ENCODE results near the gene TAOK1. TPM values are rescaled to one million over a fixed set of nuclear protein-coding genes. Genes with fewer than 3 reads are reported as not detected.
A peak's percentile ranks its signal among the peaks of the same experiment; 100 is the strongest.

TAOK1 gene
- polyA plus RNA-seq, 12 donors: 31.2 to 40.7 (median 35.1) TPM; not detected in 1

DNA sequence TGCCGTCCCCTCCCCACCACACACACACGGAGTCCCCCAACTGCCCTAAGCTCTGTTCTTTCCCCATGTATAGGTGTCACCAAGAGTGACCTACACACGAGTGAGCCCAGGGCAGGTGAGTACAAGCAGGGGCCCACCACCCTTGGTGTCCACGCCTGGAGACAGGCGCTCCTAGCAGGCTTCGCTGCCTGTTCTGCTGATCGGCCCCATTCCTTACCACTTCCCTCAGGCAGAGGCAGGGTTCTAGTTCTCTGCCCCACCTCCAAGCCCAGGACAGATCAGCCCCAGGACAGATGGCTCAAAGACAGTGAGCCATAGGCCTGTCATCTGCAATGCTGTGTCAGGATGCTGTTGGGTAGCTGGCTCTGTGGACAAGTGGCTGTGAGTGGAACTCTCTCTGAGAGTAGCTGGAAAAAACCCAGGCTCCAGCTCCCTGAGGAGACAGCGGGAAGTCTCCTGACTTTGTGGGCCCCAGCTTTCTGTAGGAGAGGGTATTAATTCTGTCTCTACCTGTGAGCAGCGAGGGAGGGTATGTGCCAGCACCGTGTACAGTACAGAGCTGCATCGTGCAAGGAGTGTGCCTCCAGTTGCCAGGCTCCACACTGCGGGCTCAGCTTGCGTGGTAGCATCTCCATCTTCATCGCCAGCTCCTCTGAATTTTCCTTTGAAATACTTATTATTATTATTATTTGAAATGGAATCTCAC is 179.2 kb downstream of the TAOK1 start:
- DNase-seq: no peak

DNA sequence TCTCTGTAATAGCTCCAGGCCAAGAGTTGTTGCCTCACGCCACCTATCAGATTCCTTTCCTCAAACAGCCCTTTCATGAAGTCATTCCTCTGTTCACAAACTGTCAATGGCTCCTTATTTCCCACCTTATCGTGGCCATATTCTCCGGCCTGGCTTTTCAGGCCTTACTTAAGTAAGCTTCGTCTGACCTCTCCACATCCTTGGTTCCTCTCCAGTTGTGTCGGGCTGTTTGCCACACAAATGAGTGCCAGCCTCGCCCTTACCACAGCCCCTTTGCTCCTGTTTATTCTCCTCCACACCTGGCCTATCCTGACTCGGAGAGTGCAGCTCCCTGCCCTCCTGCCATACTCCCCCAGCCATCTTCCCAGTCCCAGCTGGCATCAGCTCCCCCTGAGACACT is 180.4 kb downstream of the TAOK1 start:
- no peak for DNase-seq

DNA sequence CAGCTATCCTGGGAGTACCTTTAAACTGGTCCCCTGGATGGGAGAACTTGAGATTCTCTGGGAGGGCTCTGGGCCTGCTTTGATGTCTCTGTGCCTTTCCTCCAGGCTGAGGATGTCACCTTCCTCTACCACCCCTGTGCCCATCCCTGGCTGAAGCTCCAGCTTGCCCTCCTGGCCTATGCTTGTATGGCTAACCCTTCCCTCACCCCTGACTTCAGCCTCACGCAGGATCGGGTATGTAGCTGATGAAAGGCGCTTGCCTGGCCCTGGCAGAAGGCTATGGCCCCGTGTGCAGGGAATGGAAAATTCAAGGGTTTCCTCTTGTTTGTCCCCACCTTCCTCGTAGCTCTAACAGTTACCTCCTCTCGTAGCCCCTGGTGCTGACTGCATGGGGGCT is 181.3 kb downstream of the TAOK1 start:
- DNase-seq: no peak

DNA sequence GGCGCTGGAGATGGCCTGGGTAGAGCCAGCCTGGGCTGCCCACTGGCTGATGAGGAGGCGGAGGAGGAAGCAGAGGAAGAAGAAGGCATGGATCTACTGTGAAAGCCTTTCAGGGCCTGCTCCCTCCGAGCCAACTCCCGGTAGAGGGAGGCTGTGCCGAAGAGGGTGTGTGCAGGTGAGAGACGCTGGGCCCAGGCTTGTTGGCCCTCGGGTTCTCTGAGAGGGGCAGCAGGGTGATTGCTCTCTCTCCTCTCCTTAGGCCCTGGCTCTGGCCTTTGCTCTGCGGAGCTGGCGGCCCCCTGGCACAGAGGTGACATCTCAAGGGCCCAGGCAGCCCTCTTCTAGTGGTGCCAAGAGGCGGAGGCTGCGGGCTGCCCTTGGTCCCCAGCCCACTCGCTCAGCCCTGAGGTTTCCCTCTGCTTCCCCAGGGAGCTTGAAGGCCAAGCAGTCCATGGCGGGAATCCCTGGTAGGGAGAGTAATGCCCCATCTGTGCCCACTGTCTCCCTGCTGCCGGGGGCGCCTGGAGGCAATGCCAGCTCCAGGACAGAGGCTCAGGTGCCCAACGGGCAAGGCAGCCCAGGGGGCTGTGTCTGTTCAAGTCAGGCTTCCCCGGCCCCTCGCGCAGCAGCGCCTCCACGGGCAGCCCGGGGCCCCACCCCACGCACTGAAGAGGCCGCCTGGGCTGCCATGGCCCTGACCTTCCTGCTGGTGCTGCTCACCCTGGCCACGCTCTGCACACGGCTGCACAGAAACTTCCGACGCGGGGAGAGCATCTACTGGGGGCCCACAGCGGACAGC is 181.9 kb downstream of the TAOK1 start:
- DNase-seq: no peak

DNA sequence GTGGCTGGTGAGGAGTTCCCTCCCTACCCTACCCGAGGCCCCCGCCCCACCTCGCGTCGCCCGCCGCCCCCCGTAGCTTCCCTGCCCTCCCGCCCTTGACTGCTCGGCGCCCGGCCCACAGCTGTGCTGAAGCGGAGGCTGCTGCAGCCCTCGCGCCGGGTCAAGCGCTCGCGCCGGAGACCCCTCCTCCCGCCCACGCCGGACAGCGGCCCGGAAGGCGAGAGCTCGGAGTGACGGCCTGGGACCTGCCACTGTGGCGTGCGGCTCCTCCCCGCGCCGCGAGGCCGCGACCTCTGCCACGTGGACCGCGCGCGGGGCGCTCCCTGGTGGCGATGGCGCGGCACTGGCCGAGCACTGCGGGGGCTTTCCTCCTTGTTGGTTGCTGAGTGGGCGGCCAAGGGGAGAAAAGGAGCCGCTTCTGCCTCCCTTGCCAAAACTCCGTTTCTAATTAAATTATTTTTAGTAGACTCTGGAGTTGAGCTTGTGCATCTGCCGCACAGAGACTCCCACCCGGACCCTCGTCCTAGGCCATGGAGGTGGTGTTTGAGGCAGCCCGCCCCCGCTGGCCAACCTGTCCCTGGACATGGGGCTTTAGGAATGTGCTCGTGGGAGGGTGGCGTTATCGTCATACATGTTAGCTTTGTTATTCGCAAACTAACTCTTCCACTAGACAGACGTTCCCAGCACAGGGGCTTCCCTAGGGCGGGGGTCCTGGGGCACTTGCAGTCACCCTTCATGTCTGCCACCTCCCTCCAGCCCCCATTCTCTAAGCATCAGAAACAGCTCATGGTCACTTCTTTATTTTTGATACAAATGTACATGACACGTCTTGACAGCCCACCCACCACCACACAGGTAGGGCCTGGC is 182.8 kb downstream of the TAOK1 start:
- DNase-seq: peak; percentile 60

DNA sequence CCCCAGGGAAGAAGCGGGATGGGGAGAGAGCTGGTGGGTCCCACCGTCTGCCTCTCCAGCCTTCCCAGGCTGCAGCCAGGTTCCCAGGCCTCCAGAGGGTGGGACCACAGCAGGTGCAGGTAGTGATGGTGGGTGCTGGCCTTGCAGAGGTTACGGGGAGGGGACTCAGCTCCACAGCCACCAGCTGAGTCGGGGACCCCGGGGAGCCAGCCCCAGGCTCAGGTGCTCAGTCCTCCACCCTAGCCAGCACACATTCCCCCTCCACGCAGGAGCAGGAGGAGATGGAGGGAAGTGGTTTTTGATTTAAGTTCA is 183.4 kb downstream of the TAOK1 start:
- DNase-seq: no peak

DNA sequence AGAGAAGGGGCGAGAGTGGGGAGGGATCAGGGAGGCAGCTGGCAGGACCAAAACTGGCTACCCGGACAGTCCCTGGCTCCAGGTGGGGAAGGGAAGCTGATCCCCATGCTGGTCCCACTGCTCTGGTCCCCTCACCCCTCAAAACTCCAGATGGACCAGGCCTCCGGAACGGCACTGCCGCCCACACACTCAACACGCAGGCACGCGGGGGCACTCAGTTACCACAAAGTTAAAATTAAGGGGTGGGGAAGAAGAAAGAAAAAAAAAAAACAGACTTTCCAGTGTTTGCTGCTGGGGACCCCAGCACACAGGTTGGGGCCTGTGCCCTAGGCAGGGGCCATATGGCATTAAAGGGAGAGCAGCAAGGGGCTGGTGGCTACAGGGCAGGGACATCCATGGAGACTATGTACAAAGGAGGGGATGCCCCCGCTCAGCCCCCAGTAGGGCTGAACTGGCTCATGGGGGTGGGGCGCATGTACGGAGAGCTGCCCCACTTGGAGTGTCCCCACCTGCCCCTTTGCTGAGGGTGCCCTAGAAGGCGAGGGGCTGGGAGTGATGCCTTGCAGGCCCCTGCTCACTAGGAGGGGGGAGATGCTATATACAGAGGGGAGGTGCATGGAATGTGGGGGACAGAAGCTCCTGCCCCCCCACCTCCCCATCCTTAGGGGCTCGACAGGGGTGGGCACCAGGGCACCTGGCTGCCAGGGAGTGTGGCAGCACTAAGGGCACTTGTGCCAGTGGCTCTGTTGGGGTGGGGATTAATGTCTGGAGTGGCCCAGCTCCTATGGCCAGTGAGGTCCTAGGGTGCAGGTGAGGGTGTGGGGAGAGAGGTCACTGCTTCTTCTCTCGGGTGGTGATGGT is 183.9 kb downstream of the TAOK1 start:
- DNase-seq: no peak

DNA sequence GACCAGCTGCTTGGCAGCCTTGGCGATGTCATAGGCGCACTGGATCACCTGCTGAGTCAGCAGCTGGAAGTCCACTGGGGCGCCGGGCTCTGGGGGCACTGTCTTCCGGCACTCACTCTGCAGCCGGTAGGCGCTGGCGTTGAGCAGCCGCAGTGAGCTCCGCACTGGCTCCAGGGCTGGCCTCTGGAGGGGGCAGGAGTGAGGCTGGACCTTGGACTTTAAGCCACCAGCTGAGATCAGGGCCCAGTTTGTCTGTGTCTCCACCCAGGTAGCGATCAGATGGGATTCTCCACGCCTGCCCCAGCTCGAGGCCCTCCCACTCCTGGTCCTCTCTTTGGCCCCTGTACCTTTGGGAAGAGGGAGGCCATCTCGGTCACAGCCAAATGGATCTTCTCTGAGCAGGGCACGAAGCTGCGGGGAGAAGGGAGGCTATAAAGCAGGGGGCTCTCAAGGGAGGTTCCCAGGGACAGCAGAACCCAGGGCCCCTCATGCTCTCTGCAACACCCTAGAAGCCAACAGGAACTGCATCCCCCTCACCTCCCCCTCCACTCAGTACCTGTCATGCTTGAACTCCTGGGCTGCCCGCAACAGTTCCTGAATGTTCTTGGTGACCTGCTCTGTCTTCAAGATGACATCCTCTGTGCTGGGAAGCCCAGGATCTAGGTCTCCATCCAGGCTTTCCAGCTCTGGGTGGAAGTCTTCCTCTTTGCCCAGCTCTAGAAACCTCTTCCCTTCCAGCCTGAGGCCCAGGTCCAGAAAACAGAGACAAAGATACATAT is 184.8 kb downstream of the TAOK1 start:
- no peak for DNase-seq

DNA sequence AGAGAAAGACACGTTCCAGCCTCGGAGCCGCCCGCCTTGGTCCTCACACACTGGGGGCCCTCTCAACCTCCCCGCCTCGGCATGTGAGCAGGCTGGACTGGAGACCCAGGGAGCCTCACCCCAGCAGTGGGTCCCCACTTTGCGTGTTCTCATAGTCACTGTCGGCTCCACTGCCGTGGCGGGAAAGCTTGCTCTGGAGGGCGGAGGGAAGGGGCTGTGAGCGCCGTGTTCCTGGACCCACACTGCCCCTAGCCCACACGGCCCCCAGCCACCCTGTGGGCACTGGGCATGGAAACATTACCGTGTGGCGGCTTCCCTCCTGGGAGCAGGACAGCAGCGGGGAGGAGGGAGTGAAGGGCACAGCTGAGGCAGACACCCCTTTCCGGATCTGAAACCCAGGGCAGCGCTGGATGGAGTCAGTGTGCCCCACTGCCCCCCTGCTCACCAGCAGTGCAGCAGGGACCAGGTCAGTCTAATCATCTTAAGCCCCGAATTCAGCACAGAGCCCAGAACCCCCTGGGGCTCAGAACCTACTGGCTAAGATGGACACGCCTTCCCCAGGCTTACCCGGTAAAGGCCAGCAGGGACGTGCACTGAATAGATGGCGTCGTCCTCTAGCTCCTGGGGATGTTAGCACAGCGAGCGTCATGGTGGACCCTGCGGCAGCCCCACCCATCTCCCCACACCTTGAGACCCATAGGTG is 185.5 kb downstream of the TAOK1 start:
- DNase-seq: no peak

DNA sequence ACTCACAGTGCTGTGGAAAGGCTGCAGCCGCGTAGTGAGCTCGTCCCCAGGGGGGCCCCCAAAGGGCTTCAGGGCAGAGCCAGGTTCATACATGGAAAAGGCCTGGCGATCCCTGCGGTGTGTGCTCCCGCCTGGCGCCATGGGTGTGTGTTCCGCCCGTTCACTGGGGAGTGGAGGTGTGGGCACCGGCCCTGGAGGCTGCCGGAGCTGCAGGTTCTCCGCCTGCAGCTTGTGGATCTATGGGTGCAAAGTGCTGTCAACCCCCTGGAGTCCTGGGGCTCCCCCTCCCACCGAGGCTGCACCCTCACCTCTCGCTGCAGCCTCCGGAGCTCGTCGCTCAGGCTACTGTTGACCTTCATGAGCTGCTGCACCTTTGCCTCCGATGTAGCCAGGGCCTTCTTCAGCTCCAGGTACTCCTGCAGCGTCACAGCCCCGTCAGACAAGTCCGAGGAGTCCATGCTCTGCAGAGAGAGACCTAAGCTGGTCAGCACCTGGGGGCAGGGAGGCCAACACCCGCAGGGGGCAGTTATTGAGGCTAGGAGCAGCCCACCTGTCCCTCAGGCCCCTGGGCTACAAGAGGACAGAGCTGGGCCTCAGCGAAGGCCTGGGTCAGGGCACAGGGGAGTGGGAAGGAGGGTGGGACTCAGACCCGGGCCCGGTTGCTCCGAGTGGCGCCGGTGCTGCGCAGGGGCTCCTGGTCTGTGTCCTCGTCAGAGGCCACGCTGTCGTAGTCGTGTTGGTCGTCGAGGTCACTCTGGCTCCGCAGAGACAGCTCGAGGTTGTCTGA is 186.2 kb downstream of the TAOK1 start:
- DNase-seq: no peak

DNA sequence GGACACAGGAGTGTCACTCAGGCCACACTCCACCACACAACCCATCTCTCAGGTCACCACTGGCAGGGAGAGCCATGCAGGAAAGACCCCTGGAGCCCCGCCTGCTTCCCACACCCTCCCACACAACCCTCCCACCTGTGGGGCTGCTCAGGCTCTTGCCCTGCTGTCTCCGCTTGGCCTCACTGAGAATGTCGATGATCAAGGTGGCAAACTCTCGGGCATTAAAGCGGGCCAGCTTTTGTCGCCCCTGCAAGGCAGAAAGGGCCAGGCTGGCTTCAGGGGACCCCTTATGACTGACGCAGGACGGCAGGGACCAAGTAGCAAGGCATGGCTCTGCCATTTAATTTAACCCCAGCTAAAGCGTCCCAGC is 186.8 kb downstream of the TAOK1 start:
- no peak for DNase-seq

DNA sequence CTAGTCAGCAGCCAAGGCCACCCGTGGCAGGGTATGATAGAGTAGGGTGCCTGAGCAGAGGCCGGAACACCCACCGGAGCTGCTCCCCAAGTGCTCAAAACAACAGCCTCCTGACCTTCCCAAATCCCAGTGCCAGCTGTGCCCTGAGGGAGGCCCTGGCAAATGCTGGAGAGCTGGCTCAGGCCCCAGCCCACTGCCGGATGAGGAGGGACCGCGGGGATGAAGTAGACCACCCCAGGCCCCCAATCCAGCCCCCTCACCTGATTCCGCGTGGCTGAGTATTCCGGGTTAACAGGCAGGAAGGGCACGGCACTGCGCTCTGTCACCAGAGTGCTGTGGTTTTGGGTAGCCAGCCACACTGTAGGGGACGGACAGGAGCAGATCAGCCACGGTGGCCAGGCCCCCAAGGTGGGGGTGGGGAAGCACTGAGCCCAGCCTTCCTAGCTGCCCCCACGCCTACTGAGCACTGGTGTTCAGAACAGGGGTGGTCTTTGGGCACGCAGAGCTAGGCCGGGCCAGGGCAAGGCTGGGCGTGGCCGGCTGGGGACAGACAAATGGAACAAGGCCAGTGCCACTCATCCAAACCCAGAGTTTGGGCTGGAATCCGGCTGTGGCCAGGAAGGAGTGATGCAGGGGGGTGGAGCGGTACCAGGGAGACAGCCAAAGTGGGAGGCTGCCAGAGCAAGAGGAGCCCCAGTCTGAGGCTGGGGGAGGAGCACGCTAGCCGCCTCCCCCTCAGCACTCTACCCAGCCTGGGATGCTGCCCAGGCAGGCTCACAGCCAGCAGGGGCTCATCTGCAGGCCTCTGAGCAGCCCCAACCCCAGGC is 187.4 kb downstream of the TAOK1 start:
- peak; percentile 58 for DNase-seq

DNA sequence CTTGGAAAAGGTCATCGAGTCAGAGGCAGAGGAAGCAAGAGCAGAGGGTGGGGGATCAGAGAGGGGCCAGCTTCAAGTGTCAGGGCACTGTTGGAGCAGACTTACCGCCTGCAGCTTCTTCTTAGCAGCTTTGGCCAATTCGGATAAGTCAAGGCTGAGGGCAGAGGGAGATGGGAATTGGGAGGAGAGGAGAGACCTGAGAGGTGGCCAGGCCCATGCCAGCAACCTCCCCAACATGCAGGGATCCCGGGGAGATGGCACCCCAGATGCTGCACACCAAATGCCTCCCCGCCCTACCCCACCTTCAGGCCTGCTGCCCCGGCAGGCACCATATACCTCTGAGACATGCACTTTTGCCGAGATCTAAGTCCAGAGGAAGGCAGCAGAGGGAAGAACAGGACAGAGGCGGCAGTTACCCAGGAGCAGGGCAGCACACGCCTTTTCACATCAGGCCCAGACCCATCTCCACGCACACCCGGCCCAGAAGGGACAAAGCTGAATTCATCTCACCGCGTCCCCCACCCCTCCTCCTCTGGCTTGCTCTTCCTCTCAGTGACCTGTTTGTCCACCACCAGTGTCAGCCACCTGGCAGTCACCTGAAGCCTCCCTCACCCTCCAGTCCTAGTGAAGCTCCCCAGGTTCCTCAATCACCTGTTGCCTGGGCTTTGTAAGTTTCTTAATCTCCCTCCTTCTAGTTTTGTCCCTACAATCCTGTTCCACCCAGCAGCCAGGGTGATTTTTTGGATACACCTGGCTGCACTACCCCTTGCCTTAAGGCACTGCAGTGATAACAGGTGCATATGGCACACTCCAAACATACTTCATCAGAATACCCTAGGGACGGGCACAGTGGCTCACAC is 188.7 kb downstream of the TAOK1 start:
- no peak for DNase-seq

DNA sequence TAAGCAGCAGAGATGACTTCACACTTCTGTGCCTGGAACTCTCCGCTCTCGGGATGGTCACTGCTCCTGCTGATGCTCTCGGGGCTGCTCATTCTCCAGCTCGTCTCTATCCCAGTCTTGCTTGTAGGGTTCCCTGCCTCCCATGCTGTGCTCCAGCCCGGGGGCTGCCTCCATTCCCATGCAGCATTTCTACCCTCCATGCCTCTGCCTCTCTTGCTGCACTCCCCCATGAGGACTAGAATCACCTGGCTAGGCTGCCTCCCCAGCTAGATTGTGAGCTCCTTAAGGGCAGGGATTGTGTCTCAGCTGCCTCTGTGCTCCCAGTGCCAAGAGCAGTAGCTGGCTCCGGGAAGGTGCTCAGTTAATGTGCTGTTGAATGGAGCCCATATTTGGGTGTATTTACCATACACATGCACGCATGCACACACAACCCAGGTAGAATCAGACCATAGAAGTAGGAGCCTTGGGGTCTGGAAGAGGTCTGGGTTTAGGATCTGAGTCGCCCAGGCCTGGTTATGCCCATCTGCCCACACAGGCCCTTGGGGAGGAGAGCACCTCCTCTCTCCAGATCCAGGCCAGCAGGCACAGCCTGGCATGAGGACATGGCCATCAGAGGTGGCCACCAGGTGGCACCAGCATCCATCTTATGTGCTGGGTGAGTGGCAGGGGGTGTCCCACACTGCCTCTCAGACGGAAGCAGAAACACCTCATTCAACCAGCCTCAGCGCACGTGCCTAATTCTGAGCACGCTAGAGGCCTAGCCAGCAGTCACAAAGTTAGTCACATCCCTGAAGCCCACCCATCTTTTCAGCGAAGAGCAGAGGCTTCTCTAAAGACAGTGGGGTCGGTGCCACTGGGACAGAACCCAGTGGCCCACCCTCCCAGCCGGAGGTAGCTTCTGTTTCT is 190.0 kb downstream of the TAOK1 start:
- peak; percentile 77 for DNase-seq

DNA sequence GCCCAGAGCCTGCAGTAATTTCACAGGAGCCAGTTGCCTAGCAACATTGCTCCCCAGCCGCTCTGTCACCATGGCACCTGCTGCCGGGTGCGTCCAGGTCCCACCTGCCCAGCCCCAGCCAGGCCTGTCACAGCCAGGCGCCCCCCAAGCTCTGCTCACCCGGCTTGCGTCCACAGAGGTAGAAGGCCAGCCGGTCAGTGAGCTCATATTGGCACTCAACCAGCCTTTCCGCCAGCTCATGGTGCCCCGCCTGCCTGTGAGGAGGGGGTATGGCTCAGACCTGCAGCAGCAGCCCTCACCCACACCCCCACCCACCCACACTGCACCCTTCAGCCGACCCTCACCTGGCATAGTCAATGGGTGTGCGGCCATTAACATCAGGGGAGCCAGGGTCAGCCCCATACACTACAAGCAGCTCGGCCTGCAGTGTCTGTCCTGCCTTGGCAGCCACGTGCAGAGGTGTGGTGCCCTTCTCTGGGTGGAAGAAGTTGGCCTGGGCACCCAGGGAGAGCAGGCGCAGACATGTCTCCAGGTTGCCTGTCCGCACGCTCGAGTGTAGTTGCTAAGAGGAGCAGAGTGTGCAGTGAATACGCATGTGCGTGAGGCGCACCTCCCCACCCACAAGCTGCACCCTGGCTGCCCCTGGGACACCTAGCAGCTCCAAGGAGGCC is 191.6 kb downstream of the TAOK1 start:
- DNase-seq: no peak

DNA sequence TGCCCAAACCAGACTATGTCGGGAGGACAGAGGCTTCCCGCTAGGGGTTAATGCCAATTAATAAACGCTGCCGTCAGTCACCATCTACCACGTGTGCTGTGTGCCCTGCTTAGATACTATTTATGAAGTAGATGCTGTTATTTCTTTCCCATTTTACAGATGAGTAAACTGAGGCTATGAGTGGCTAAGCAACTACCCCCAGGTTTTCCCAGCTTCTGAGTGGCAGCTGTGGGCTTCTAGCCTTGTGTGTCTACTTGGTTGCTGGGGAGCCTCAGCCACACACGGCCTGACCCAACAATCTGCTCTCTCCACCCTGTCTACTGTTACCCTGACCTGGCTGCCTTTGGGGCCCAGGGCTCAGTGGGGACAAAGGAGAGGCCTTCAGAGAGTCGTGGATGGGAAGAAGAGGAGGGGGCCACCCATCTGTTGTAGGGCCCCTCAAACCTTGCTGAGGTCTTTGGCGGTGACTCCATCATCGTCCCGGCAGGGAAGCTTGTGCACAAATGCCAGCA is 192.1 kb downstream of the TAOK1 start:
- no peak for DNase-seq
